Adrenal gland (tissue), 12 donors: ENCODE results near the gene TM9SF2. TPM values are rescaled to one million over a fixed set of nuclear protein-coding genes. Genes with fewer than 3 reads are reported as not detected.

Experiments used
- DNase-seq, 7 donors: peaks; one replicate each; pipeline ENCODE4 v3.0.0-alpha.2; 2019 to 2020
- H3K27ac ChIP-seq, 5 donors: fragments of 200-600 bp; sonication (generic) in 4 of 5; 1 replicate in 3 of 5; 2 replicates in 2 of 5; pipeline versions ENCODE4 v1.5.1 to v1.8.0; 2016 to 2020; ENCODE audit warnings: mild to moderate bottlenecking in 1 of 5
- H3K27me3 ChIP-seq: fragments of 200-600 bp; 2 replicates; pipeline ENCODE4 v1.8.0; 2021
- H3K36me3 ChIP-seq, 2 donors: fragments of 200-600 bp; replicated peaks in 1 of 2; 1 replicate in 1 of 2; 2 replicates in 1 of 2; pipeline versions ENCODE4 v1.5.1 to v1.8.0; 2018 to 2022
- H3K4me1 ChIP-seq, 2 donors: fragments of 200-600 bp; replicated peaks in 1 of 2; 1 replicate in 1 of 2; 2 replicates in 1 of 2; pipeline versions ENCODE4 v1.5.1 to v1.8.0; 2018 to 2021
- H3K4me3 ChIP-seq, 4 donors: fragments of 200-600 bp; sonication (generic) in 3 of 4; one replicate each; pipeline ENCODE4 v1.5.1; 2016 to 2018
- H3K9me3 ChIP-seq, 3 donors: fragments of 200-600 bp; sonication (generic) in 1 of 3; replicated peaks in 1 of 3; 1 replicate in 2 of 3; 2 replicates in 1 of 3; pipeline versions ENCODE4 v1.5.1 to v1.8.0; 2016 to 2021
- POLR2A ChIP-seq, 2 donors: fragments of 450-650 bp; IDR thresholded peaks; one replicate each; pipeline ENCODE4 v1.6.1; 2017; ENCODE audit warnings: antibody characterized with exemption in 2 of 2, mild to moderate bottlenecking in 2 of 2, moderate library complexity in 1 of 2
- WGBS, 4 donors: extraction: QIAGEN DNeasy Blood & Tissue Kit in 2 of 4; methylation state at CpG; one replicate each; pipeline versions ENCODE4 v1.1.5 to v1.1.7; 2013 to 2017; 5-methylcytosine and 5-hydroxymethylcytosine counted together
- intact Hi-C, 2 donors: fragments of 100-400 bp; cut with DNase I; formaldehyde crosslinking; loops; one replicate each; pipeline versions ENCODE4 v1.14.1 to v1.15.0; 2022 to 2023
- polyA plus RNA-seq, 3 donors: library from polyadenylated mRNA; stranded (reverse); fragments of 200-250 nt in 2 of 3; fragments of 350-450 nt in 1 of 3; fragmentation: Illumina TruSeq in 1 of 3; extraction: RNeasy Lipid Tissue Mini Kit (QIAGEN cat#74804) in 1 of 3; gene quantifications; one replicate each; pipeline ENCODE4 v1.2.3, GENCODE V29; 2013 to 2014
- total RNA-seq, 9 donors: library from RNA; depleted of rRNA in 4 of 9; stranded (reverse); fragments of >200 nt in 4 of 9; fragments of 120-200 nt in 1 of 9; fragmentation: NEBNext Ultra II Directional in 1 of 9; extraction: Animal tissue kit (Norgen Biotek cat#: 25700) in 1 of 9; gene quantifications; one replicate each; pipeline versions ENCODE4 v1.1.0 to v1.2.4, GENCODE V29; 2013 to 2023
- TF ChIP-seq, protein P1 (sequence below), 6 experiments: fragments of 450-650 bp in 4 of 6; fragments of 200-600 bp in 2 of 6; sonication (generic) in 1 of 6; IDR thresholded peaks; 1 replicate in 5 of 6; 2 replicates in 1 of 6; pipeline versions ENCODE4 v1.5.1 to v1.8.0; 2016 to 2021; ENCODE audit warnings: antibody characterized with exemption in 6 of 6, mild to moderate bottlenecking in 2 of 6, moderate library complexity in 1 of 6
- donor health status: healthy with polysubstance abuse.
- donor health status: Bipolar disorder and iron deficiency.
- donor health status: DM: yes; HTN: yes; CAD: no.
- donor health status: DM: no; HTN: no; CAD: no.
- donor health status: DM: no; HTN: no; CAD: no.
- donor health status: DM: yes; HTN: yes; CAD: no.

The TM9SF2 gene
- total and polyA plus RNA-seq, 12 donors = 22.7 to 153 (median 113) TPM

DNA sequence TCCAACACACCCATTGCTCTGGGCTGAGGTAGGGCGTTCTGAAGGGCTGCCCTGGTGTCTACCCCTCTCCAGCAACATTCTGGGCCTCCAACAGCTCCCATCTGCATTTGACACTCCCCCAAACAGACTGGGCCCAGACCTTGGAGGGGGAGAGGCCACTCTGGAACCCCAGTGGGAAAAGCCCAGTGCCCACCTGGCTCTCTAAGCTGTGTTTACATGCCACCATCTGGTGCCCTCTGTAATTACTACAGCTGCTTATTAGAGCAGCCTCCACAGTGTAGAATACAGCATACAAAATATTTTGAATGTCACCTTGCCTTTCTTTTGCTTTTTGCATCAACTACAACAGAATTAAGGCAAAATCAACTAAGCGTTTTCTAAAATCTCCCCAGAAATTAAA lies 35.8 kb upstream of the TM9SF2 start:
- DNase-seq = no peak
- H3K4me1 ChIP-seq = no peaks in the 10 kb centered on the region
- H3K36me3 ChIP-seq = no peaks in the 10 kb centered on the region
- 87 to 94% (median 90%) methylated on average over 2 of the region's 2 CpGs for WGBS, 4 donors
- no peaks in the 10 kb centered on the region for H3K9me3 ChIP-seq
- H3K27me3 ChIP-seq = no peaks in the 10 kb centered on the region
- H3K4me3 ChIP-seq = no peak overlapping the region
- TF ChIP-seq, protein P1, sequence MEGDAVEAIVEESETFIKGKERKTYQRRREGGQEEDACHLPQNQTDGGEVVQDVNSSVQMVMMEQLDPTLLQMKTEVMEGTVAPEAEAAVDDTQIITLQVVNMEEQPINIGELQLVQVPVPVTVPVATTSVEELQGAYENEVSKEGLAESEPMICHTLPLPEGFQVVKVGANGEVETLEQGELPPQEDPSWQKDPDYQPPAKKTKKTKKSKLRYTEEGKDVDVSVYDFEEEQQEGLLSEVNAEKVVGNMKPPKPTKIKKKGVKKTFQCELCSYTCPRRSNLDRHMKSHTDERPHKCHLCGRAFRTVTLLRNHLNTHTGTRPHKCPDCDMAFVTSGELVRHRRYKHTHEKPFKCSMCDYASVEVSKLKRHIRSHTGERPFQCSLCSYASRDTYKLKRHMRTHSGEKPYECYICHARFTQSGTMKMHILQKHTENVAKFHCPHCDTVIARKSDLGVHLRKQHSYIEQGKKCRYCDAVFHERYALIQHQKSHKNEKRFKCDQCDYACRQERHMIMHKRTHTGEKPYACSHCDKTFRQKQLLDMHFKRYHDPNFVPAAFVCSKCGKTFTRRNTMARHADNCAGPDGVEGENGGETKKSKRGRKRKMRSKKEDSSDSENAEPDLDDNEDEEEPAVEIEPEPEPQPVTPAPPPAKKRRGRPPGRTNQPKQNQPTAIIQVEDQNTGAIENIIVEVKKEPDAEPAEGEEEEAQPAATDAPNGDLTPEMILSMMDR (IDR thresholded peaks at IDR 0.05) = no peak
- TF ChIP-seq POLR2A (IDR thresholded peaks at IDR 0.05) = no peak
- H3K27ac ChIP-seq = no peak overlapping the region
- intact Hi-C loops = no loop called here

DNA sequence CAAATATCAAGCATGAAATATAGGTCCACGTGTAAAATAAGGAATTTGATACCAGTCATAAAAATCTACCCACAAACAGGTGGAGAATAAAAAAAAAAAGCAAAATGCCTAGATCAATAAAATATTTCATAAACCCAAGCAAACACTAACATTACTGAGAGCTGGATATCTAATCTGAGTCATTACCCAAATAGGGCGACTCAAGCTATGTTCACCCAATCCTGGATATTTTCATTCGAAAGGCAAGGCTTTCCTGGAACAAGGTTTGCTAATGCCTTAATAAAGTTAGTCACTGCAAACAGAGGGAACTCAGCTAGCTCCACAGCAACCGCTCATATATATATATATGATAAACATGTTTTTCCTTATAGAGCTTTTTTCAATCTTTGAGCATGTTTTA lies 33.5 kb upstream of the TM9SF2 start:
- TF ChIP-seq, protein P1 (IDR thresholded peaks at IDR 0.05) = no peak
- no peak for TF ChIP-seq POLR2A (IDR thresholded peaks at IDR 0.05)
- H3K4me1 ChIP-seq = no peaks in the 10 kb centered on the region
- 70 to 81% (median 72%) methylated on average over 4 of the region's 4 CpGs for WGBS, 4 donors
- H3K4me3 ChIP-seq = no peak overlapping the region
- no peaks in the 10 kb centered on the region for H3K9me3 ChIP-seq
- no peaks in the 10 kb centered on the region for H3K36me3 ChIP-seq
- no peaks in the 10 kb centered on the region for H3K27me3 ChIP-seq
- intact Hi-C loops = no loop called here
- no peak for DNase-seq
- H3K27ac ChIP-seq = no peak overlapping the region

DNA sequence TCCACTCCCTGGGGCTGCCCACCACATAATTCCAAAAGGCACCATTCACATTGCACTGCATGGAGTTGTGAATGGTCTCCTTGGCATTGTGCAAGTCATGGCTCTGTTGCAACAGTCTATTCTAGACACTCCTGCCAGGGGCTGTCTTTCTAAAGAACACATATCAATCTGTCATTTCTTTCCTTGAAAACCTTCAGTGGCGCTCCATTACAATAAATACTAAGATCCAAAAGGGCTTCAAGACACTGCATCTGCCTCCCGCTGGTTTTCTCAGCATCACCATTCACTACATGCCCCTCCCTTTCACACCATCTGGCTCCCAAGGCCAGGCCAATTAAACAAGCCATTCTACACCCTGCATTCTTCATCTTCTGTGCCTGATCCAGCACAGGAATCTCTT lies 32.2 kb upstream of the TM9SF2 start:
- 58 to 75% (median 63%) methylated on average over 2 of the region's 2 CpGs for WGBS, 4 donors
- Histone ChIP-seq H3K4me3 (no peak overlapping the region), H3K4me1 (no peaks in the 10 kb centered on the region), H3K36me3 (no peaks in the 10 kb centered on the region), H3K27me3 (no peaks in the 10 kb centered on the region), H3K27ac (no peak overlapping the region), H3K9me3 (no peaks in the 10 kb centered on the region)
- intact Hi-C loops = no loop called here
- TF ChIP-seq POLR2A (IDR thresholded peaks at IDR 0.05) = no peak
- TF ChIP-seq, protein P1 (IDR thresholded peaks at IDR 0.05) = no peak
- no peak for DNase-seq

DNA sequence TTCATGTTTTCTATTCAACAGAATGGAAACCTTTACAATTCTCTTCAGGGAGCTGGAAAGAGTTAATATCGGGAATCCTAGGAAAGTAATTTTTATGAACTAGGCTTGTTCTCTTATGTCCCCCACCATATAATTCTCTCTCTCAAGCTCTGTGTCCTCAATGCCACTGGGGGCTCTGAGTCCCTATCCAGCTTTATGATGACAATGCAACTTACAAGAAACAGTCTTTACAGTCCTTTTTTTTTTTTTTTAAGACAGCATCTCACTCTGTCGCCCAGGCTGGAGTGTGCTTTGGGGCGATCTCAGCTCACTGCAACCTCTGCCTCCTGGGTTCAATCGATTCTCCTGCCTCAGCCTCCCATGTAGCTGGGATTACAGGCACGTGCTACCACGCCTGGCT lies 31.2 kb upstream of the TM9SF2 start:
- intact Hi-C loops = no loop called here
- WGBS, 4 donors = 63 to 87% (median 68%) methylated on average over 6 of the region's 6 CpGs
- Histone ChIP-seq H3K27me3 (no peaks in the 10 kb centered on the region), H3K4me3 (no peak overlapping the region), H3K4me1 (no peaks in the 10 kb centered on the region), H3K36me3 (no peaks in the 10 kb centered on the region), H3K9me3 (no peaks in the 10 kb centered on the region), H3K27ac (no peak overlapping the region)
- TF ChIP-seq POLR2A (IDR thresholded peaks at IDR 0.05) = no peak
- TF ChIP-seq, protein P1 (IDR thresholded peaks at IDR 0.05) = no peak
- DNase-seq = no peak
